ENCODE results near the gene FKBP15. TPM values are rescaled to one million over a fixed set of nuclear protein-coding genes. Genes with fewer than 3 reads are reported as not detected.
A peak's percentile ranks its signal among the peaks of the same experiment; 100 is the strongest.

Gene FKBP15
- total and polyA plus RNA-seq, 2 of the 4 experiments (the other 2 are of a cell fraction) = 20.4 to 25.5 TPM

DNA sequence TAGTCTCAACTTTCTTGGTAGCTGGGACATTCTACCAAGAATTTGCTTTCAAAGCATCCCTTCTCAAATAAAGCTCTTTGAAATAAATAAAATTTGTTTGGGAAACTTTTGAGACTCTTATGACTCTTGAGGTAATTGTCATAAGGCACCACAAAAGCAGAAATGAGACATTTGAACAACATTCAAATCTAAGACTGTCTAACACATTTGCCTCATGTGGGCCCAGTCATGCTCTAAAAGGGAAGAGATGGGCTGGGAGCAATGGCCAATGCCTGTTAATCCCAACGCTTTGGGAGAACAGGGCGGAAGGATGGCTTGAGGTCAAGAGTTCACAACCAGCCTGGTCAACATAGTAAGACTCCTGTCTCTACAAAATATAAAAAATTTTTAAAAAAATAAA lies 43.8 kb downstream of the FKBP15 start:
- H3K36me3 ChIP-seq (ENCODE audit: control insufficient read depth, insufficient read depth, low read length) = peaks cover 36% of the 10 kb centered on the region
- no peaks in the 10 kb centered on the region for H3K9me3 ChIP-seq (ENCODE audit: control insufficient read depth, insufficient read depth, low read length)
- no peak overlapping the region for H2AK5ac ChIP-seq (ENCODE audit: low read depth, low read length)
- ATAC-seq (ENCODE audit: low read depth) = no peak
- no peak overlapping the region for H2AK9ac ChIP-seq (replicated peaks; ENCODE audit: low read depth, low read length, poor library complexity)
- BruUV-seq (replicated peaks) = no TSS peak
- H3K4me1 ChIP-seq (ENCODE audit: control insufficient read depth, insufficient read depth, low read length) = peaks cover 3% of the 10 kb centered on the region
- in situ Hi-C loops (cut with MboI; ENCODE audit: low sequenced_read_pairs) = no loop called here
- ChIA-PET CTCF (interaction anchor here (0.5 kb wide), 1 partner anchor 24 kb away, joined by 3 read pairs; no protein-coding TSS in a partner anchor), POLR2A (ENCODE audit: unreplicated experiment) (no interaction called here)
- no peak overlapping the region for H4K5ac ChIP-seq (ENCODE audit: low read depth, low read length)
- peaks cover 2% of the 10 kb centered on the region; the same call in 1 of the 2 replicates for H3K9me1 ChIP-seq (ENCODE audit: insufficient read depth, low read length)
- peaks cover 7 to 9% of the 10 kb centered on the region in 2 experiments; a peak in 3 of 4 replicates for H3K79me1 ChIP-seq (ENCODE audit: low read depth in 1 of 2, low read length in 2 of 2)
- H4K20me1 ChIP-seq (ENCODE audit: insufficient read depth, low read length) = no peaks in the 10 kb centered on the region; the same call in 1 of the 2 replicates
- no peak overlapping the region for H3K27ac ChIP-seq (ENCODE audit: insufficient read depth, low read length)
- no peak overlapping the region for H2BK15ac ChIP-seq (ENCODE audit: low read depth, low read length)
- no peak overlapping the region for H2AFZ ChIP-seq (replicated peaks; ENCODE audit: low read length, poor library complexity)
- no peak overlapping the region for H3K23ac ChIP-seq (ENCODE audit: low read depth, low read length)
- H3K4ac ChIP-seq (ENCODE audit: low read depth, low read length) = peak overlapping the region; percentile 36; the same call in 1 of the 2 replicates
- H3K18ac ChIP-seq (ENCODE audit: low read depth, low read length) = no peak overlapping the region
- no peak overlapping the region for H2BK5ac ChIP-seq (ENCODE audit: low read depth, low read length, poor library complexity, severe bottlenecking)
- no peaks in the 10 kb centered on the region for H3K27me3 ChIP-seq (ENCODE audit: control insufficient read depth, insufficient read depth, low read length)
- H3K14ac ChIP-seq (replicated peaks; ENCODE audit: low read depth, low read length) = no peak overlapping the region
- no peak overlapping the region for H2BK20ac ChIP-seq (ENCODE audit: low read depth, low read length)
- H4K91ac ChIP-seq (ENCODE audit: insufficient read depth, low read depth, low read length) = no peak overlapping the region
- no peak overlapping the region for H3K4me2 ChIP-seq (ENCODE audit: low read depth, low read length)
- no CpG with 5 or more reads among the region's 2 CpGs for WGBS, 2 experiments (ENCODE audit: extremely low coverage in 2 of 2, insufficient read length in 1 of 2)
- H4K8ac ChIP-seq (ENCODE audit: low read depth in 2 of 2, low read length in 2 of 2) = no peak overlapping the region
- intact Hi-C loops (cut with micrococcal nuclease) = no loop called here
- no peak for TF ChIP-seq CEBPB (IDR thresholded peaks at IDR 0.05; ENCODE audit: low read depth, low read length)
- TF ChIP-seq, protein P1, sequence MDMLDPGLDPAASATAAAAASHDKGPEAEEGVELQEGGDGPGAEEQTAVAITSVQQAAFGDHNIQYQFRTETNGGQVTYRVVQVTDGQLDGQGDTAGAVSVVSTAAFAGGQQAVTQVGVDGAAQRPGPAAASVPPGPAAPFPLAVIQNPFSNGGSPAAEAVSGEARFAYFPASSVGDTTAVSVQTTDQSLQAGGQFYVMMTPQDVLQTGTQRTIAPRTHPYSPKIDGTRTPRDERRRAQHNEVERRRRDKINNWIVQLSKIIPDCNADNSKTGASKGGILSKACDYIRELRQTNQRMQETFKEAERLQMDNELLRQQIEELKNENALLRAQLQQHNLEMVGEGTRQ (IDR thresholded peaks at IDR 0.05; ENCODE audit: low read depth, low read length) = no peak
- no peak for TF ChIP-seq NFE2L2 (IDR thresholded peaks at IDR 0.05; ENCODE audit: low read depth, low read length)
- no peak for TF ChIP-seq SMC3 (IDR thresholded peaks at IDR 0.05; ENCODE audit: low read depth, low read length)
- no peak for TF ChIP-seq CHD1 (IDR thresholded peaks at IDR 0.05; ENCODE audit: low read depth, low read length)
- TF ChIP-seq, protein P2, sequence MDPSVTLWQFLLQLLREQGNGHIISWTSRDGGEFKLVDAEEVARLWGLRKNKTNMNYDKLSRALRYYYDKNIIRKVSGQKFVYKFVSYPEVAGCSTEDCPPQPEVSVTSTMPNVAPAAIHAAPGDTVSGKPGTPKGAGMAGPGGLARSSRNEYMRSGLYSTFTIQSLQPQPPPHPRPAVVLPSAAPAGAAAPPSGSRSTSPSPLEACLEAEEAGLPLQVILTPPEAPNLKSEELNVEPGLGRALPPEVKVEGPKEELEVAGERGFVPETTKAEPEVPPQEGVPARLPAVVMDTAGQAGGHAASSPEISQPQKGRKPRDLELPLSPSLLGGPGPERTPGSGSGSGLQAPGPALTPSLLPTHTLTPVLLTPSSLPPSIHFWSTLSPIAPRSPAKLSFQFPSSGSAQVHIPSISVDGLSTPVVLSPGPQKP (IDR thresholded peaks at IDR 0.05; ENCODE audit: borderline replicate concordance, low read depth, low read length) = no peak
- TF ChIP-seq BHLHE40 (IDR thresholded peaks at IDR 0.05; ENCODE audit: low read depth, low read length) = no peak
- no peak for TF ChIP-seq FOS (IDR thresholded peaks at IDR 0.05; ENCODE audit: low read depth, low read length)
- no peak for TF ChIP-seq RAD21 (IDR thresholded peaks at IDR 0.05; ENCODE audit: low read length)
- TF ChIP-seq MAZ (IDR thresholded peaks at IDR 0.05; ENCODE audit: borderline replicate concordance, low read depth, low read length) = no peak
- no peak for TF ChIP-seq POLR2A (IDR thresholded peaks at IDR 0.05; ENCODE audit: low read depth, low read length)
- TF ChIP-seq RFX5 (IDR thresholded peaks at IDR 0.05; ENCODE audit: low read depth, low read length) = no peak
- no peak for TF ChIP-seq MAFK (IDR thresholded peaks at IDR 0.05; ENCODE audit: low read depth, low read length)
- no peak overlapping the region for H3K9ac ChIP-seq (ENCODE audit: low read depth, low read length)
- no peak for DNase-seq
- no peak overlapping the region for H2BK120ac ChIP-seq (ENCODE audit: low read depth, low read length)
- H3K4me3 ChIP-seq (ENCODE audit: insufficient read depth, low read depth, low read length) = no peak overlapping the region
- H3K56ac ChIP-seq (ENCODE audit: extremely low read depth, insufficient read depth, low read length) = no peak overlapping the region
- dilution Hi-C loops (cut with HindIII; ENCODE audit: low sequenced_read_pairs, unreplicated experiment) = no loop called here

All from IMR-90 (cell line).